ENCODE measurements around the gene TM9SF4.
"Not testable (repeated sequence)": the region's sequence is repeated elsewhere in the genome, so short reads cannot be mapped to it uniquely, and the experiment has no call there.

TM9SF4 gene

GRCh38 chr20:32116079-32116521 lies 6.6 kb downstream of the TM9SF4 start:
- no peak for DNase-seq (ENCODE audit: low read depth)
- Histone ChIP-seq H3K27me3 (replicated peaks; ENCODE audit: control insufficient read depth, insufficient read depth, low read length) (no peaks in the 10 kb centered on the region), H3K4me1 (ENCODE audit: control insufficient read depth, insufficient read depth, low read length) (peaks cover 20% of the 10 kb centered on the region), H3K9ac (ENCODE audit: low read length) (no peak overlapping the region), H3K9me3 (ENCODE audit: control insufficient read depth, low read length) (no peaks in the 10 kb centered on the region), H3K36me3 (ENCODE audit: control insufficient read depth, insufficient read depth, low read length, severe bottlenecking) (no peaks in the 10 kb centered on the region), H3K4me3 (ENCODE audit: low read length) (no peak overlapping the region)

- not testable (repeated sequence) for H3K27me3 ChIP-seq (replicated peaks; ENCODE audit: control insufficient read depth, insufficient read depth, low read length); DNase-seq (ENCODE audit: low read depth); H3K36me3 ChIP-seq (ENCODE audit: control insufficient read depth, insufficient read depth, low read length, severe bottlenecking); H3K9me3 ChIP-seq (ENCODE audit: control insufficient read depth, low read length); H3K9ac ChIP-seq (ENCODE audit: low read length); H3K4me3 ChIP-seq (ENCODE audit: low read length)
- peaks cover 17% of the 10 kb centered on the region for H3K4me1 ChIP-seq (ENCODE audit: control insufficient read depth, insufficient read depth, low read length)
Measured at GRCh38 chr20:32116796-32117195, 7.3 kb downstream of the TM9SF4 start.

- H3K4me3 ChIP-seq (ENCODE audit: low read length); H3K36me3 ChIP-seq (ENCODE audit: control insufficient read depth, insufficient read depth, low read length, severe bottlenecking); DNase-seq (ENCODE audit: low read depth); H3K27me3 ChIP-seq (replicated peaks; ENCODE audit: control insufficient read depth, insufficient read depth, low read length); H3K9me3 ChIP-seq (ENCODE audit: control insufficient read depth, low read length); H3K9ac ChIP-seq (ENCODE audit: low read length): not testable (repeated sequence)
- H3K4me1 ChIP-seq (ENCODE audit: control insufficient read depth, insufficient read depth, low read length): peaks cover 16% of the 10 kb centered on the region
Measured at GRCh38 chr20:32118427-32118826, 8.9 kb downstream of the TM9SF4 start.

- no peak for DNase-seq (ENCODE audit: low read depth)
- Histone ChIP-seq H3K27me3 (replicated peaks; ENCODE audit: control insufficient read depth, insufficient read depth, low read length) (no peaks in the 10 kb centered on the region), H3K9me3 (ENCODE audit: control insufficient read depth, low read length) (no peaks in the 10 kb centered on the region), H3K4me1 (ENCODE audit: control insufficient read depth, insufficient read depth, low read length) (peaks cover 16% of the 10 kb centered on the region), H3K36me3 (ENCODE audit: control insufficient read depth, insufficient read depth, low read length, severe bottlenecking) (peaks cover under 1% of the 10 kb centered on the region), H3K9ac (ENCODE audit: low read length) (no peak overlapping the region), H3K4me3 (ENCODE audit: low read length) (no peak overlapping the region)
Measured at GRCh38 chr20:32119734-32120133, 10.2 kb downstream of the TM9SF4 start.

GRCh38 chr20:32121908-32122307 lies 12.4 kb downstream of the TM9SF4 start:
- not testable (repeated sequence) for H3K36me3 ChIP-seq (ENCODE audit: control insufficient read depth, insufficient read depth, low read length, severe bottlenecking); H3K4me3 ChIP-seq (ENCODE audit: low read length); DNase-seq (ENCODE audit: low read depth); H3K4me1 ChIP-seq (ENCODE audit: control insufficient read depth, insufficient read depth, low read length); H3K27me3 ChIP-seq (replicated peaks; ENCODE audit: control insufficient read depth, insufficient read depth, low read length); H3K9me3 ChIP-seq (ENCODE audit: control insufficient read depth, low read length); H3K9ac ChIP-seq (ENCODE audit: low read length)

GRCh38 chr20:32123088-32123487 lies 13.6 kb downstream of the TM9SF4 start:
- Histone ChIP-seq H3K4me1 (ENCODE audit: control insufficient read depth, insufficient read depth, low read length) (no peaks in the 10 kb centered on the region), H3K9me3 (ENCODE audit: control insufficient read depth, low read length) (no peaks in the 10 kb centered on the region), H3K9ac (ENCODE audit: low read length) (no peak overlapping the region), H3K4me3 (ENCODE audit: low read length) (no peak overlapping the region), H3K27me3 (replicated peaks; ENCODE audit: control insufficient read depth, insufficient read depth, low read length) (no peaks in the 10 kb centered on the region), H3K36me3 (ENCODE audit: control insufficient read depth, insufficient read depth, low read length, severe bottlenecking) (peaks cover 6% of the 10 kb centered on the region)
- no peak for DNase-seq (ENCODE audit: low read depth)

- Histone ChIP-seq H3K27me3 (replicated peaks; ENCODE audit: control insufficient read depth, insufficient read depth, low read length) (no peaks in the 10 kb centered on the region), H3K4me1 (ENCODE audit: control insufficient read depth, insufficient read depth, low read length) (no peaks in the 10 kb centered on the region), H3K9me3 (ENCODE audit: control insufficient read depth, low read length) (no peaks in the 10 kb centered on the region), H3K9ac (ENCODE audit: low read length) (no peak overlapping the region), H3K4me3 (ENCODE audit: low read length) (no peak overlapping the region), H3K36me3 (ENCODE audit: control insufficient read depth, insufficient read depth, low read length, severe bottlenecking) (peaks cover 6% of the 10 kb centered on the region)
- DNase-seq (ENCODE audit: low read depth): no peak
Measured at GRCh38 chr20:32124916-32125454, 15.5 kb downstream of the TM9SF4 start.

GRCh38 chr20:32125506-32125905 lies 16.0 kb downstream of the TM9SF4 start:
- no peaks in the 10 kb centered on the region for H3K9me3 ChIP-seq (ENCODE audit: control insufficient read depth, low read length)
- no peaks in the 10 kb centered on the region for H3K27me3 ChIP-seq (replicated peaks; ENCODE audit: control insufficient read depth, insufficient read depth, low read length)
- no peak overlapping the region for H3K9ac ChIP-seq (ENCODE audit: low read length)
- H3K36me3 ChIP-seq (ENCODE audit: control insufficient read depth, insufficient read depth, low read length, severe bottlenecking): peaks cover 6% of the 10 kb centered on the region
- no peaks in the 10 kb centered on the region for H3K4me1 ChIP-seq (ENCODE audit: control insufficient read depth, insufficient read depth, low read length)
- no peak overlapping the region for H3K4me3 ChIP-seq (ENCODE audit: low read length)
- DNase-seq (ENCODE audit: low read depth): no peak

- Histone ChIP-seq H3K9me3 (ENCODE audit: control insufficient read depth, low read length) (no peaks in the 10 kb centered on the region), H3K4me3 (ENCODE audit: low read length) (no peak overlapping the region), H3K4me1 (ENCODE audit: control insufficient read depth, insufficient read depth, low read length) (no peaks in the 10 kb centered on the region), H3K27me3 (replicated peaks; ENCODE audit: control insufficient read depth, insufficient read depth, low read length) (no peaks in the 10 kb centered on the region), H3K36me3 (ENCODE audit: control insufficient read depth, insufficient read depth, low read length, severe bottlenecking) (peaks cover 9% of the 10 kb centered on the region), H3K9ac (ENCODE audit: low read length) (no peak overlapping the region)
- no peak for DNase-seq (ENCODE audit: low read depth)
Measured at GRCh38 chr20:32126919-32127318, 17.4 kb downstream of the TM9SF4 start.

GRCh38 chr20:32127347-32127746 lies 17.8 kb downstream of the TM9SF4 start:
- no peaks in the 10 kb centered on the region for H3K9me3 ChIP-seq (ENCODE audit: control insufficient read depth, low read length)
- H3K27me3 ChIP-seq (replicated peaks; ENCODE audit: control insufficient read depth, insufficient read depth, low read length): no peaks in the 10 kb centered on the region
- H3K36me3 ChIP-seq (ENCODE audit: control insufficient read depth, insufficient read depth, low read length, severe bottlenecking): peaks cover 9% of the 10 kb centered on the region
- DNase-seq (ENCODE audit: low read depth): no peak
- no peak overlapping the region for H3K4me3 ChIP-seq (ENCODE audit: low read length)
- H3K4me1 ChIP-seq (ENCODE audit: control insufficient read depth, insufficient read depth, low read length): no peaks in the 10 kb centered on the region
- no peak overlapping the region for H3K9ac ChIP-seq (ENCODE audit: low read length)

- Histone ChIP-seq H3K4me3 (ENCODE audit: low read length) (no peak overlapping the region), H3K4me1 (ENCODE audit: control insufficient read depth, insufficient read depth, low read length) (no peaks in the 10 kb centered on the region), H3K36me3 (ENCODE audit: control insufficient read depth, insufficient read depth, low read length, severe bottlenecking) (peaks cover 13% of the 10 kb centered on the region), H3K27me3 (replicated peaks; ENCODE audit: control insufficient read depth, insufficient read depth, low read length) (no peaks in the 10 kb centered on the region), H3K9me3 (ENCODE audit: control insufficient read depth, low read length) (no peaks in the 10 kb centered on the region), H3K9ac (ENCODE audit: low read length) (no peak overlapping the region)
- DNase-seq (ENCODE audit: low read depth): no peak
Measured at GRCh38 chr20:32128167-32128566, 18.7 kb downstream of the TM9SF4 start.

GRCh38 chr20:32129863-32130262 lies 20.3 kb downstream of the TM9SF4 start:
- H3K4me3 ChIP-seq (ENCODE audit: low read length): no peak overlapping the region
- no peaks in the 10 kb centered on the region for H3K4me1 ChIP-seq (ENCODE audit: control insufficient read depth, insufficient read depth, low read length)
- no peaks in the 10 kb centered on the region for H3K27me3 ChIP-seq (replicated peaks; ENCODE audit: control insufficient read depth, insufficient read depth, low read length)
- peaks cover 21% of the 10 kb centered on the region for H3K36me3 ChIP-seq (ENCODE audit: control insufficient read depth, insufficient read depth, low read length, severe bottlenecking)
- DNase-seq (ENCODE audit: low read depth): no peak
- no peak overlapping the region for H3K9ac ChIP-seq (ENCODE audit: low read length)
- no peaks in the 10 kb centered on the region for H3K9me3 ChIP-seq (ENCODE audit: control insufficient read depth, low read length)

All from adipocyte (in vitro differentiated cells).